ENCODE measurements around the gene DNAJB4.
"Not testable (repeated sequence)": the region's sequence is repeated elsewhere in the genome, so short reads cannot be mapped to it uniquely, and the experiment has no call there.

GRCh38 chr1:78064886-78065285, 60.1 kb downstream of the DNAJB4 start:
- TF ChIP-seq CTCF (IDR thresholded peaks at IDR 0.05 in 2 of 3, conservative IDR thresholded peaks at IDR 0.05 in 1 of 3; ENCODE audit: borderline replicate concordance in 1 of 3, insufficient read depth in 1 of 3, low read depth in 2 of 3, low read length in 2 of 3); POLR2A (IDR thresholded peaks at IDR 0.05; ENCODE audit: borderline replicate concordance, extremely low read depth, insufficient read depth, insufficient read length); MAX (IDR thresholded peaks at IDR 0.05); JUND (IDR thresholded peaks at IDR 0.05); POLR2AphosphoS5 (IDR thresholded peaks at IDR 0.05; ENCODE audit: low read depth, low read length); FOSL1 (IDR thresholded peaks at IDR 0.05; ENCODE audit: low read depth); ZNF274 (IDR thresholded peaks at IDR 0.05; ENCODE audit: low read depth, low read length); EZH2 (IDR thresholded peaks at IDR 0.05); EGR1 (IDR thresholded peaks at IDR 0.05; ENCODE audit: low read depth); EZH2phosphoT487 (IDR thresholded peaks at IDR 0.05; ENCODE audit: borderline replicate concordance): not testable (repeated sequence)

All from HCT116 (cell line).